HepG2 (cell line): Measurements from ENCODE around the gene FAM162A. TPM values are rescaled to one million over a fixed set of nuclear protein-coding genes. Genes with fewer than 3 reads are reported as not detected.

Source experiments
- MAX ChIP-seq: IDR thresholded peaks from 2 replicates; pipeline ENCODE4 v1.6.1; 2012; ENCODE audit warnings: inconsistent platforms
- PCBP1 ChIP-seq: fragments of 200-400 bp; formaldehyde crosslinking; IDR thresholded peaks from 2 replicates; pipeline ENCODE4 v1.6.1; 2017; ENCODE audit warnings: mild to moderate bottlenecking, low read depth, low read length, borderline replicate concordance
- STAG1 ChIP-seq: sonication (generic); formaldehyde crosslinking; IDR thresholded peaks from 2 replicates; pipeline ENCODE4 v1.4.0; 2020; ENCODE audit warnings: missing genetic modification reagents
- THYN1 ChIP-seq: sonication (generic); formaldehyde crosslinking; IDR thresholded peaks from 2 replicates; pipeline ENCODE4 v1.8.1; 2023; ENCODE audit warnings: low read depth, mild to moderate bottlenecking, moderate library complexity, missing genetic modification reagents, borderline replicate concordance
- ZBTB21 ChIP-seq: sonication (generic); formaldehyde crosslinking; IDR thresholded peaks from 2 replicates; pipeline ENCODE4 v1.4.0; 2020; ENCODE audit warnings: missing genetic modification reagents
- ZC3H4 ChIP-seq: sonication (generic); formaldehyde crosslinking; IDR thresholded peaks from 2 replicates; pipeline ENCODE4 v1.4.0; 2020; ENCODE audit warnings: missing genetic modification reagents, borderline replicate concordance
- polyA plus RNA-seq, 8 experiments: library from polyadenylated mRNA; depleted of rRNA in 3 of 8; stranded (reverse) in 7 of 8; unstranded in 1 of 8; fragments of >200 nt; fragmentation: Illumina TruSeq in 4 of 8; extraction: Trizol in 4 of 8; gene quantifications; 2 replicates each; pipeline versions ENCODE4 v1.2.1 to v1.2.3, GENCODE V29; 2011 to 2016; ENCODE audit warnings: low read depth in 4 of 8, missing spikeins in 1 of 8, mixed read lengths in 1 of 8; ENCODE audit not compliant: insufficient read depth in 1 of 8
- total RNA-seq, 5 experiments: library from RNA; depleted of rRNA; stranded (reverse); fragments of >200 nt; fragmentation: Illumina TruSeq; extraction: Trizol; gene quantifications; 2 replicates each; pipeline ENCODE4 v1.2.3, GENCODE V29; 2016; ENCODE audit warnings: low read depth in 1 of 5
- TF ChIP-seq, protein P1 (sequence below): IDR thresholded peaks from 2 replicates; pipeline ENCODE4 v1.6.1; 2016; ENCODE audit warnings: missing genetic modification reagents, missing compliant biosample characterization
- TF ChIP-seq, protein P2 (sequence below): sonication (generic); formaldehyde crosslinking; IDR thresholded peaks from 2 replicates; pipeline ENCODE4 v1.4.0; 2020; ENCODE audit warnings: missing genetic modification reagents, borderline replicate concordance
- TF ChIP-seq, protein P3 (sequence below): fragments of 450-650 bp; IDR thresholded peaks from 2 replicates; pipeline ENCODE4 v1.6.1; 2016
- TF ChIP-seq, protein P4 (sequence below): sonication (generic); formaldehyde crosslinking; IDR thresholded peaks from 2 replicates; pipeline ENCODE4 v1.5.1; 2020; ENCODE audit warnings: missing genetic modification reagents, mild to moderate bottlenecking, borderline replicate concordance
- TF ChIP-seq, protein P5 (sequence below): sonication (generic); formaldehyde crosslinking; IDR thresholded peaks from 2 replicates; pipeline ENCODE4 v1.4.0; 2020; ENCODE audit warnings: mild to moderate bottlenecking, missing genetic modification reagents

Gene FAM162A
- total and polyA plus RNA-seq, 2 of the 13 experiments (the other 11 are each of a cell fraction or from before 2014, with no cell fraction given): 115 to 155 TPM

DNA sequence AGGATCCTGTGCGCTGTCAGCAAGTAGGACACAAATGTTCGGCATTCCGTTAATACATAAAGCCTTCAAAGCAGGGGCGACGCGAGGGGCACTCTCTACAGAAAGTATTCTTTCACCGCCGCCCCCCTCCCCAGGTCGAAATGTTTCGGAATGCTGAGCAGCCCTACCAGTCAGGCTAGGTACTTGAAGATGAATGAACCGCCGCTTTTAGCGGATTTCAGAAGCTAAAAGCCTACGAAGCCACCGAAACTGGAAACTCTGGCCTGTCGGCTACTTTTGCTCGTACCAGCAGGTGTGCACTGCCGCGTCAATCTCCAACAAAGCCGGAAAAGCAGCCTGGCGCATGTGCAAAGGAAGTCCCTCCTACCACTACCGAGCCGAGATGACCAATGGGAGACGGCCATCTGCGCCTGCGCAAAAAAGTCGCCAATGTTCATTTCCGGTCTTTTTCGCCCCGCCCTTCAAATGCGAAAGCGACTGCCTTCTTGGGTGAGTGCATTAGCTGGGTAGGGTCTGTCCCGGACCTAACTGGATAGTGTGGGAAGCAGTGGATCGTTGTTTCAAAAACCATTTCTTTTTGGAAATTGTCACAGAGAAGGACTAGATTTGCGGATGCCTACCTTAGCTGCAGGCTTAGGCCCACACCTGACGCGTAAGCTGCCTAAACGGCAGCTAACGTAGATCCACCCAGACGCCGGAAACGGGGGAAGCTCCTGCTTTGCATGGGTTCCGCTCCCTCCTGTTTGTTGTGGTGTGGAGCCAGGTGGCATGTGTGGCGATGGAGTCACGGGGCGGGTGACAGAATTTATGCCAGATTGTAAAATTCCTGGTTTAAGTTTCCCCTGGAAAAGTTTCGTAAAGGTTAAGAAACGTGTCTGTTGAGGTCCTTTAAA, 32.0 kb downstream of the FAM162A start, which contains the start of gene WDR5B (continued):
- TF ChIP-seq PCBP1: no peak
- no peak for TF ChIP-seq THYN1 (CRISPR knock-in tag)
- TF ChIP-seq STAG1 (CRISPR knock-in tag): no peak; the same call in 1 of the 2 replicates
- no peak for TF ChIP-seq ZC3H4 (CRISPR knock-in tag)
- TF ChIP-seq, protein P1, sequence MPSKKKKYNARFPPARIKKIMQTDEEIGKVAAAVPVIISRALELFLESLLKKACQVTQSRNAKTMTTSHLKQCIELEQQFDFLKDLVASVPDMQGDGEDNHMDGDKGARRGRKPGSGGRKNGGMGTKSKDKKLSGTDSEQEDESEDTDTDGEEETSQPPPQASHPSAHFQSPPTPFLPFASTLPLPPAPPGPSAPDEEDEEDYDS (CRISPR knock-in tag): peak; percentile 92
- TF ChIP-seq, protein P2, sequence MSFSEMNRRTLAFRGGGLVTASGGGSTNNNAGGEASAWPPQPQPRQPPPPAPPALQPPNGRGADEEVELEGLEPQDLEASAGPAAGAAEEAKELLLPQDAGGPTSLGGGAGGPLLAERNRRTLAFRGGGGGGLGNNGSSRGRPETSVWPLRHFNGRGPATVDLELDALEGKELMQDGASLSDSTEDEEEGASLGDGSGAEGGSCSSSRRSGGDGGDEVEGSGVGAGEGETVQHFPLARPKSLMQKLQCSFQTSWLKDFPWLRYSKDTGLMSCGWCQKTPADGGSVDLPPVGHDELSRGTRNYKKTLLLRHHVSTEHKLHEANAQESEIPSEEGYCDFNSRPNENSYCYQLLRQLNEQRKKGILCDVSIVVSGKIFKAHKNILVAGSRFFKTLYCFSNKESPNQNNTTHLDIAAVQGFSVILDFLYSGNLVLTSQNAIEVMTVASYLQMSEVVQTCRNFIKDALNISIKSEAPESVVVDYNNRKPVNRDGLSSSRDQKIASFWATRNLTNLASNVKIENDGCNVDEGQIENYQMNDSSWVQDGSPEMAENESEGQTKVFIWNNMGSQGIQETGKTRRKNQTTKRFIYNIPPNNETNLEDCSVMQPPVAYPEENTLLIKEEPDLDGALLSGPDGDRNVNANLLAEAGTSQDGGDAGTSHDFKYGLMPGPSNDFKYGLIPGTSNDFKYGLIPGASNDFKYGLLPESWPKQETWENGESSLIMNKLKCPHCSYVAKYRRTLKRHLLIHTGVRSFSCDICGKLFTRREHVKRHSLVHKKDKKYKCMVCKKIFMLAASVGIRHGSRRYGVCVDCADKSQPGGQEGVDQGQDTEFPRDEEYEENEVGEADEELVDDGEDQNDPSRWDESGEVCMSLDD: no peak
- TF ChIP-seq ZBTB21 (CRISPR knock-in tag): no peak
- peak; percentile 90 for TF ChIP-seq MAX
- TF ChIP-seq, protein P3, sequence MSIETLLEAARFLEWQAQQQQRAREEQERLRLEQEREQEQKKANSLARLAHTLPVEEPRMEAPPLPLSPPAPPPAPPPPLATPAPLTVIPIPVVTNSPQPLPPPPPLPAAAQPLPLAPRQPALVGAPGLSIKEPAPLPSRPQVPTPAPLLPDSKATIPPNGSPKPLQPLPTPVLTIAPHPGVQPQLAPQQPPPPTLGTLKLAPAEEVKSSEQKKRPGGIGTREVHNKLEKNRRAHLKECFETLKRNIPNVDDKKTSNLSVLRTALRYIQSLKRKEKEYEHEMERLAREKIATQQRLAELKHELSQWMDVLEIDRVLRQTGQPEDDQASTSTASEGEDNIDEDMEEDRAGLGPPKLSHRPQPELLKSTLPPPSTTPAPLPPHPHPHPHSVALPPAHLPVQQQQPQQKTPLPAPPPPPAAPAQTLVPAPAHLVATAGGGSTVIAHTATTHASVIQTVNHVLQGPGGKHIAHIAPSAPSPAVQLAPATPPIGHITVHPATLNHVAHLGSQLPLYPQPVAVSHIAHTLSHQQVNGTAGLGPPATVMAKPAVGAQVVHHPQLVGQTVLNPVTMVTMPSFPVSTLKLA: peak; percentile 79
- TF ChIP-seq, protein P4, sequence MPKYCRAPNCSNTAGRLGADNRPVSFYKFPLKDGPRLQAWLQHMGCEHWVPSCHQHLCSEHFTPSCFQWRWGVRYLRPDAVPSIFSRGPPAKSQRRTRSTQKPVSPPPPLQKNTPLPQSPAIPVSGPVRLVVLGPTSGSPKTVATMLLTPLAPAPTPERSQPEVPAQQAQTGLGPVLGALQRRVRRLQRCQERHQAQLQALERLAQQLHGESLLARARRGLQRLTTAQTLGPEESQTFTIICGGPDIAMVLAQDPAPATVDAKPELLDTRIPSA (CRISPR knock-in tag): no peak
- TF ChIP-seq, protein P5, sequence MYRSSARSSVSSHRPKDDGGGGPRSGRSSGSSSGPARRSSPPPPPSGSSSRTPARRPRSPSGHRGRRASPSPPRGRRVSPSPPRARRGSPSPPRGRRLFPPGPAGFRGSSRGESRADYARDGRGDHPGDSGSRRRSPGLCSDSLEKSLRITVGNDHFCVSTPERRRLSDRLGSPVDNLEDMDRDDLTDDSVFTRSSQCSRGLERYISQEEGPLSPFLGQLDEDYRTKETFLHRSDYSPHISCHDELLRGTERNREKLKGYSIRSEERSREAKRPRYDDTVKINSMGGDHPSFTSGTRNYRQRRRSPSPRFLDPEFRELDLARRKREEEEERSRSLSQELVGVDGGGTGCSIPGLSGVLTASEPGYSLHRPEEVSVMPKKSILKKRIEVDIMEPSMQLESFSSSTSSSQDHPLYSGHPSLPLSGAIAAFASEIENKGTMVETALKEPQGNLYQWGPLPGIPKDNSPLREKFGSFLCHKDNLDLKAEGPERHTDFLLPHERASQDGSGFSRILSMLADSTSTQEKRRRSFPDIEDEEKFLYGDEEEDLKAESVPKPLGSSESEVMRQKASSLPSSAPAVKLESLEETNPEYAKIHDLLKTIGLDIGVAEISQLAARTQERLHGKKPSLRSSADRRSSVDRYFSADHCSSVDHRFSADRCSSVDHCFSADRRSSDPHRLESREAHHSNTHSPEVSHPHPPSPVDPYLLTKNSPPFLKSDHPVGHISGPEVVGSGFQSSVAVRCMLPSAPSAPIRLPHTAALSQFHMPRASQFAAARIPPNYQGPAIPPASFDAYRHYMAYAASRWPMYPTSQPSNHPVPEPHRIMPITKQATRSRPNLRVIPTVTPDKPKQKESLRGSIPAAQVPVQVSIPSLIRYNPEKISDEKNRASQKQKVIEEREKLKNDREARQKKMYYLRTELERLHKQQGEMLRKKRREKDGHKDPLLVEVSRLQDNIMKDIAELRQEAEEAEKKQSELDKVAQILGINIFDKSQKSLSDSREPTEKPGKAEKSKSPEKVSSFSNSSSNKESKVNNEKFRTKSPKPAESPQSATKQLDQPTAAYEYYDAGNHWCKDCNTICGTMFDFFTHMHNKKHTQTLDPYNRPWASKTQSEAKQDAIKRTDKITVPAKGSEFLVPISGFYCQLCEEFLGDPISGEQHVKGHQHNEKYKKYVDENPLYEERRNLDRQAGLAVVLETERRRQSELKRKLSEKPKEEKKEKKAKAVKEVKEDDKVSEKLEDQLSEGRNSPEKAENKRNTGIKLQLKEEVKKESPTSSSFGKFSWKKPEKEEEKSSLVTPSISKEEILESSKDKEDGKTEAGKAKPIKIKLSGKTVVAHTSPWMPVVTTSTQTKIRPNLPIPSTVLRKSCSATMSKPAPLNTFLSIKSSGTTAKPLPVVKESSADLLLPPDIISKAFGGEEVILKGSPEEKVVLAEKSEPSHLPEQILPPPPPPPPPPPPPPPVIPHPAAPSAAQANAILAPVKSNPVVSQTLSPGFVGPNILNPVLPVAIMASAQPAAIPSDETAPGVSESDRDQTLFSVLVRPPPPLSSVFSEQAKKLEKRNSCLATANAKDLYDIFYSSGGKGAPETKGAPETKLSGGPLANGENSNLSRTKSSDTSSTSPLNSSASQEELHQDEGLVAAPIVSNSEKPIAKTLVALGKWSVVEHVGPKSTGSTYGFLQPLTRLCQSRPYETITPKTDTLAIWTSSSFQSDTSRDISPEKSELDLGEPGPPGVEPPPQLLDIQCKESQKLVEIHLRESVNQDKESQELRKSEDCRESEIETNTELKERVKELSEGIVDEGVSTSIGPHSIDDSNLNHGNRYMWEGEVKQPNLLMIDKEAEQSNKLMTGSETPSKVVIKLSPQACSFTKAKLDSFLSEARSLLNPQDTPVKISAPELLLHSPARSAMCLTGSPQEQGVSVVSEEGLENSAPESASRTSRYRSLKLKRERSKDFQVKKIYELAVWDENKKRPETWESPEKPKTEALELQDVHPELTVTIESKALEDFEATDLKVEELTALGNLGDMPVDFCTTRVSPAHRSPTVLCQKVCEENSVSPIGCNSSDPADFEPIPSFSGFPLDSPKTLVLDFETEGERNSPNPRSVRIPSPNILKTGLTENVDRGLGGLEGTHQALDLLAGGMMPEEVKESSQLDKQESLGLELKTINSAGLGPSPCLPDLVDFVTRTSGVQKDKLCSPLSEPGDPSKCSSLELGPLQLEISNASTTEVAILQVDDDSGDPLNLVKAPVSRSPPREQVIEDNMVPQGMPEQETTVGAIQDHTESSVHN (CRISPR knock-in tag): no peak
